Medulla oblongata (tissue), 1 donor: ENCODE results near the gene CCDC78.

Experiments
- DNase-seq: peaks from one replicate; pipeline ENCODE4 v3.0.0-alpha.2; 2015; ENCODE audit errors: extremely low spot score

Gene CCDC78

DNA sequence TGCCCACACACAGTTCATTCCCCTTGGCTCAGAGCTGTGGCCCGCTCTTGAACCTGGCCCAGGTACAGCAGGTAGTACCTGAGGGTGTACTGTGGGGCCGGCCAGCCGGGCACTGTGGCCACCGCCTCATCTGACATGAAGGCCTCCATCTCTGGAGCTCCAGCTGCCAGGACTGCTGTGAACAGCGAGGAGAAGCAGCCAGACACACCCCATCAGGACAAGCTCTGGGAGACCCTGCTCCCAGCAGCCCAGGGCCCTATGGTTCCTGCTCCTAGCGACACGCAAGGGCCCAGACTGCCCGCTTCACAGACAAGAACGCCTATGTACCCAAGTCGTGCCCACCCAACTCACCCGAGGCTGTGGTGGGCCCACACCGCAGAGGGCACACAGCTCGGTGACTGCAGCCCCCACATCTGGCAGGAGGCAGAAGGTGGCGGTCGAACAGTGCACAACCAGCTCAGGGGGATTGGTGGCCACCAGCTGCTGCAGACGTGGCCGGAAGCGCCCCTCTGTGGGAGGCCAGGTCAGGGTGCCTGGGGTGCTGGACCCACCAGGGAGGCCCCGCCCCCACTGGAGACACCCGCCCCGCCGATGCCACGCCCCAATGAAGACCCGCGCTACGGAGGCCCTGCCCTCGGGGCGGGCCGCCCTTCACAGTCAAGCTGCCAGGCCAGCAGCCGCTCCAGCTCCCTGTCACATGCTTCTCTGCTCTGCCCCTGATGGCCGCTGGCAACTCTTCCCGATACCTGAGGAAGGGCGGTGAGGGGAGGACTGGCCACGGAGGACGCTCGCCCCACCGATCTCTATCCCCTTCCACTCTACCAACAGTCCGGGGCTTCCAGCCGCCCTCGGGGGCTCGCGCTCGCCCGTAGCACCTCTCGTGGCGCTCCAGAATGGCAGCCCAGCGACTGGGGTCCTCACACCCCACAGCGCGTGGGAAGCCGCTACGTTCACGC is 47.1 kb downstream of the CCDC78 start:
- peak; percentile 67 for DNase-seq

DNA sequence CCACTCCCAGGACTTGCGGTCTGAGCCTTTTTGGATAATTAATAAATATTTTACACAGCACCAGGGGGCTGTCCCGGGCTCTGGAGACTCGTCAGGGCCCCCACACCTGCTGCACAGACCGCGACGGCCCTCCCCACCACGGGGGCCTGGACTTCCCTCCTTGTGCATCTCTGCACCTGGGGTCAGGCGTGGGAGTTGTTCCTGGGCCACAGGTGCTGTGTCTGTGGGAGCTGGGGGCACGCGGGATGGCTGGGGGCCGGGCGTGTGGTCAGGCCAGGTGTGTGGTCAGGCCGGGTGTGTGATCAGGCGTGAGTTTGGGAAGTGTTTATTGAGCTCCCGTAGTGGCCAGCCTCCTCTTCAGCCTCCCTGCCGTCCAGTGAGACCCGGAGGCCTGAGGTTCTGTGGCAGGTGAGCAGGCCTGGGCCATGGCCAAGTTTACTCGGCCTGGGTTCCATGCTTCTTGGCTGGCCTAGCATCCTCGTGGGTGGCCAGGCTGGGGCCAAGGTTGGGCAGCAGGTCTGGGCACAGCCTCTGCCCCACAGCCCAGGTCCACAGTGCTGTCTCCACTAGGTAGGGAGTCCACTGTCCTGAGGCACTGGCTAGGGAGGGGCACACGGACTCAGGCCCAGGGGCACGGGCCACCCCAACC is 47.9 kb downstream of the CCDC78 start:
- DNase-seq = no peak

DNA sequence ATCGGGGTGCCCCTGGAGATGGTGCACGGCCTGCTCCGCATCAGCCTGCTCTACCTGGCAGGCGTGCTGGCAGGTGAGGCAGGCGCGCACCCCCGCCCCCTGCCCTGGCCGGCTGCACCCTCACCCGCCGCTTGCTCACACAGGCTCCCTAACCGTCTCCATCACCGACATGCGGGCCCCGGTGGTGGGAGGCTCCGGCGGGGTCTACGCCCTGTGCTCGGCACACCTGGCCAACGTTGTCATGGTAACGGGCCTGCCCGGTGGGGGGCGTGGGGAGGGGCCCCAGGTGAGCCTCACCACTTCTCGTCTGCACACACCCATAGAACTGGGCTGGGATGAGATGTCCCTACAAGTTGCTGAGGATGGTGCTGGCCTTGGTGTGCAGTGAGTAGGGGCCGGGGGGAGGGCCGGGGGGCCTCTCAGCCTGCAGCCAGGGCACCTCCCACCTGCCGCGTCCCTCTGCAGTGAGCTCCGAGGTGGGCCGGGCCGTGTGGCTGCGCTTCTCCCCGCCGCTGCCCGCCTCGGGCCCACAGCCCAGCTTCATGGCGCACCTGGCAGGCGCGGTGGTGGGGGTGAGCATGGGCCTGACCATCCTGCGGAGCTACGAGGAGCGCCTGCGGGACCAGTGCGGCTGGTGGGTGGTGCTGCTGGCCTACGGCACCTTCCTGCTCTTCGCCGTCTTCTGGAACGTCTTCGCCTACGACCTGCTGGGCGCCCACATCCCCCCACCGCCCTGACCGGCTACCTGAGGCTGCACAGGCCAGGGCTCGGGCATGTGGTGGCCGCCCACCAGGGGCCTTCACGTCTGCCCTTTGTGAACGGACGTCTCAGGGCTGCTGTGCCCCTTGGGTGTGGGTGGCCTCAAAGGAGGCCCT is 48.7 kb downstream of the CCDC78 start:
- DNase-seq = no peak

- no peak for DNase-seq
Measured at GRCh38 chr16:676913-677312, 49.3 kb downstream of the CCDC78 start.

DNA sequence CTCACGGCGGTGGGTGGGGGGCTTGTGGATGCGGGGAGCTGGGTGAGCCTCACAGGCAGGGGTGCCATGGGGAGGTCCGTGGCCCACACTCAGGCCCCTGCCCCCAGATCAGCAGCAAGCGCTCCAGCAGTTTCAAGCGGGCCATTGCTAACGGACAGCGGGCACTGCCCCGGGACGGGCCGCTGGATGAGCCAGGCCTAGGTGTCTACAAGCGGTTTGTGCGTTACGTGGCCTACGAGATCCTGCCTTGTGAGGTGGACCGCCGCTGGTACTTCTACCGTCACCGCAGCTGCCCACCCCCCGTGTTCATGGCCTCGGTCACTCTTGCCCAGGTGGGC is 49.7 kb downstream of the CCDC78 start:
- DNase-seq = no peak

- no peak for DNase-seq
Measured at GRCh38 chr16:675884-676564, 50.2 kb downstream of the CCDC78 start.

GRCh38 chr16:674968-675883 is 51.0 kb downstream of the CCDC78 start, which contains the start of gene RHBDL1:
Gene RHBDL1 (plus strand): TSS chr16:675671. CDS start chr16:675791, 120 bp downstream.
- DNase-seq = peak; percentile 19

DNA sequence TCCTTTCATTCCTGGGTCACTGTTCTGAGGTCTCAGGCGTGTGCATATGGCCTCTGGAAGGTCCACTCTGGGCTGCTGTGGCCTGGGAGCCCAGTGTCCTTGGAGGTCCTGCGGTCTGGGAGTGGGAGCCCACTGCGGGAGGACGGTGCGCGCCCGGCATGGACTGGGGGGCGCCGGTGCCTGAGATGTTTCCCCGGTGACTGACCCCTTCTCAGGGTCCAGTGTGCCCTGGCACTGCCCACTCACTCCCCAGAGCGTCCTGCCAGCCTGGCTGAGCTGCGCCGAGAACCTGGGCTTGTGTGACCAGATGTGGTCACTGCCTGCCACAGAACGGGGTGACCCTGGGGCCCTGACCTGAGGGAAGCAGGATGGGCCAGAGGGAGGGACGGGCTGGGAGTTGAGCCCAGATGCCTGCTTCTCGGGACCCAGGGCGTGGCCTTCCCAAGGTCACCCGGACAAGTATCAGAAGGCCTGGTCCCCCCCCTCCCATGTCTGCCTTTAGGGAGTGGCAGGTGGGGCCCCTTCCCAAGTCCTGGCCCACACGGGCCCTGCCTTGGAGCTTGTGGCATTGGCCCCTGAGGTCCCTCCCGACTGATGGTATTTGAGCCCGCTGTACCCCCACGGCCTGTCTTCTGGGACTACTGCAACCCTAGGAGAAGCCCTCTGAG is 51.9 kb downstream of the CCDC78 start:
- DNase-seq = no peak

GRCh38 chr16:673399-673991 is 52.7 kb downstream of the CCDC78 start:
- no peak for DNase-seq

GRCh38 chr16:672851-673250 is 53.4 kb downstream of the CCDC78 start:
- DNase-seq = no peak
